A673 (cell line): ENCODE measurements around the gene ECM2.

Experiments
- EZH2 ChIP-seq: fragments of 200-600 bp; sonication (generic); IDR thresholded peaks from 2 replicates; pipeline ENCODE4 v1.6.1; 2017; ENCODE audit warnings: borderline replicate concordance, low read depth, mild to moderate bottlenecking, mixed read lengths, antibody characterized with exemption, low read length; ENCODE audit not compliant: poor library complexity, severe bottlenecking
- TF ChIP-seq, protein P1 (sequence below): fragments of 300-800, 200-600 bp; sonication (generic); conservative IDR thresholded peaks from 2 replicates; pipeline ENCODE4 v1.5.1; 2017; ENCODE audit warnings: low read depth, mild to moderate bottlenecking, antibody characterized with exemption, low read length, moderate library complexity, mixed read lengths

DNA sequence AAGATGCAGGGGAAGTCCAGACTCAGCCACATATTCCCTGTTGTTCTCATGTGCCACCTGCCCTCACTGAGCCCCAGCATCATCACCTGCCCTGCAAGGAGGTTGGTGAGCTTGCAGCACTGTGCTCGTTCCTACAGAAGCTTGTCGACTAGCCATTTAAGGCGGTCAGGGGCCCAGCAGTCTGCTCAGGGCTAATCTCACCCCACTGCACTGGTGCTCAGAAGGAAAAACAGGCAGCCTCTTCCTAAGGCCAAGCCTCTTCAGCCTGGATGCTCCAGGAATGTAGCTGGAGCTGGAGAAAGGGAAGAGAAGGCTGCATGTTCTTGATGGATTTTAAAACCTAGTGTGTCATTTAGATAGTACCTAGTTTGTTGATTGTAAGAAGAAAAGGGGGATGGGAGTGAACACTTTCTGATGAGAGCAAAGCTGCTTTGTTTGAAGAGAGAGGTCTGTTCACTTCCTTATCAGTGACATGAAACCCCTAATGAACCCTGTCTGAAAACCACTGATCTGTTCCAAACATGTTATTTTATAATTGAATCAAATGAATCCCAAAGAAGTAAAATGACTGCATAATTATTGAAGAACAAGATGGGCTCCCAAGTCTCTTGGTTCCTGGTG lies 42.9 kb downstream of the ECM2 start:
- TF ChIP-seq, protein P1, sequence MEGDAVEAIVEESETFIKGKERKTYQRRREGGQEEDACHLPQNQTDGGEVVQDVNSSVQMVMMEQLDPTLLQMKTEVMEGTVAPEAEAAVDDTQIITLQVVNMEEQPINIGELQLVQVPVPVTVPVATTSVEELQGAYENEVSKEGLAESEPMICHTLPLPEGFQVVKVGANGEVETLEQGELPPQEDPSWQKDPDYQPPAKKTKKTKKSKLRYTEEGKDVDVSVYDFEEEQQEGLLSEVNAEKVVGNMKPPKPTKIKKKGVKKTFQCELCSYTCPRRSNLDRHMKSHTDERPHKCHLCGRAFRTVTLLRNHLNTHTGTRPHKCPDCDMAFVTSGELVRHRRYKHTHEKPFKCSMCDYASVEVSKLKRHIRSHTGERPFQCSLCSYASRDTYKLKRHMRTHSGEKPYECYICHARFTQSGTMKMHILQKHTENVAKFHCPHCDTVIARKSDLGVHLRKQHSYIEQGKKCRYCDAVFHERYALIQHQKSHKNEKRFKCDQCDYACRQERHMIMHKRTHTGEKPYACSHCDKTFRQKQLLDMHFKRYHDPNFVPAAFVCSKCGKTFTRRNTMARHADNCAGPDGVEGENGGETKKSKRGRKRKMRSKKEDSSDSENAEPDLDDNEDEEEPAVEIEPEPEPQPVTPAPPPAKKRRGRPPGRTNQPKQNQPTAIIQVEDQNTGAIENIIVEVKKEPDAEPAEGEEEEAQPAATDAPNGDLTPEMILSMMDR: no peak
- no peak for TF ChIP-seq EZH2
